SK-N-SH (cell line): ENCODE data around the gene PRKN. TPM values are rescaled to one million over a fixed set of nuclear protein-coding genes. Genes with fewer than 3 reads are reported as not detected.

Experiments used
- CTCF ChIA-PET: fragments of 300-600, 350-600 bp; formaldehyde crosslinking; extraction: SDS; loops from one replicate; lab custom pipeline; 2021; lab: Yijun Ruan, JAX
- POLR2A ChIA-PET: fragments of 350-600 bp; sonication (Branson Sonifier 250); formaldehyde crosslinking; extraction: SDS; loops from one replicate; lab custom pipeline; 2020; ENCODE audit warnings: antibody characterized with exemption, inconsistent platforms; lab: Yijun Ruan, JAX
- DNase-seq: peaks from one replicate; pipeline ENCODE4 v3.0.0; 2012
- H2AFZ ChIP-seq: fragments of 200-600 bp; sonication (generic); 2 replicates; pipeline ENCODE4 v1.8.1; 2016; ENCODE audit warnings: antibody characterized with exemption, mild to moderate bottlenecking, low read depth
- H3F3A ChIP-seq: fragments of 200-600 bp; sonication (generic); replicated peaks from 2 replicates; pipeline ENCODE3; 2016; ENCODE audit warnings: antibody characterized with exemption, mild to moderate bottlenecking; ENCODE audit not compliant: insufficient read depth
- H3K27ac ChIP-seq, 2 experiments: fragments of 200-500 bp in 1 of 2; fragments of 200-600 bp in 1 of 2; sonication (Bioruptor generic) in 1 of 2; sonication (generic), shearing (Covaris generic) in 1 of 2; 2 replicates each; pipeline versions ENCODE4 v1.5.1 to v1.6.1; 2014 to 2016; ENCODE audit warnings: low read depth in 2 of 2, inconsistent platforms in 1 of 2, low read length in 1 of 2, mild to moderate bottlenecking in 1 of 2, mixed read lengths in 1 of 2
- H3K27me3 ChIP-seq: fragments of 200-600 bp; sonication (generic), shearing (Covaris generic); 2 replicates; pipeline ENCODE4 v1.6.1; 2016; ENCODE audit warnings: mixed run types; ENCODE audit not compliant: insufficient read depth
- H3K36me3 ChIP-seq, 2 experiments: fragments of 200-500 bp in 1 of 2; fragments of 200-600 bp in 1 of 2; sonication (Bioruptor generic) in 1 of 2; sonication (generic) in 1 of 2; replicated peaks in 1 of 2; 2 replicates each; pipeline versions ENCODE3 to v1.5.1; 2014 to 2016; ENCODE audit warnings: low read length in 1 of 2, mild to moderate bottlenecking in 1 of 2; ENCODE audit not compliant: insufficient read depth in 2 of 2, control insufficient read depth in 1 of 2
- H3K4me1 ChIP-seq, 2 experiments: fragments of 200-500 bp in 1 of 2; fragments of 200-600 bp in 1 of 2; sonication (Bioruptor generic) in 1 of 2; sonication (generic), shearing (Covaris generic) in 1 of 2; 2 replicates each; pipeline versions ENCODE4 v1.5.1 to v1.6.1; 2014 to 2016; ENCODE audit warnings: low read depth in 1 of 2, low read length in 1 of 2, mixed run types in 1 of 2; ENCODE audit not compliant: insufficient read depth in 2 of 2, control insufficient read depth in 1 of 2
- H3K4me2 ChIP-seq: fragments of 200-600 bp; sonication (generic), shearing (Covaris generic); 2 replicates; pipeline ENCODE4 v1.6.1; 2017; ENCODE audit warnings: mixed run types
- H3K4me3 ChIP-seq, 2 experiments: fragments of 200-500 bp in 1 of 2; fragments of 200-600 bp in 1 of 2; sonication (Bioruptor generic) in 1 of 2; sonication (generic), shearing (Covaris generic) in 1 of 2; 2 replicates each; pipeline versions ENCODE4 v1.5.1 to v1.8.1; 2014 to 2016; ENCODE audit warnings: low read depth in 2 of 2, inconsistent platforms in 1 of 2, low read length in 1 of 2, mild to moderate bottlenecking in 1 of 2, mixed read lengths in 1 of 2, moderate library complexity in 1 of 2
- H3K79me2 ChIP-seq: fragments of 200-600 bp; sonication (generic); 2 replicates; pipeline ENCODE4 v1.8.1; 2017; ENCODE audit warnings: mild to moderate bottlenecking; ENCODE audit not compliant: insufficient read depth
- H3K9ac ChIP-seq: fragments of 200-600 bp; sonication (generic); 2 replicates; pipeline ENCODE4 v1.6.1; 2017; ENCODE audit warnings: mixed run types
- H3K9me2 ChIP-seq: fragments of 200-600 bp; sonication (generic); 2 replicates; pipeline ENCODE4 v1.6.1; 2017; ENCODE audit warnings: mixed run types
- H3K9me3 ChIP-seq: fragments of 200-600 bp; sonication (generic); 2 replicates; pipeline ENCODE4 v1.6.1; 2017; ENCODE audit warnings: mixed run types, mild to moderate bottlenecking, moderate library complexity
- H4K20me1 ChIP-seq: fragments of 200-600 bp; sonication (generic); 2 replicates; pipeline ENCODE4 v1.6.1; 2017; ENCODE audit warnings: mild to moderate bottlenecking, mixed run types; ENCODE audit not compliant: insufficient read depth
- EP300 ChIP-seq, 2 experiments: IDR thresholded peaks; 2 replicates each; pipeline versions ENCODE4 v1.4.0 to v1.6.1; 2012; ENCODE audit warnings: borderline replicate concordance in 1 of 2, low read depth in 1 of 2, low read length in 1 of 2
- GATA2 ChIP-seq: sonication (generic); formaldehyde crosslinking; IDR thresholded peaks from 2 replicates; pipeline ENCODE4 v1.5.0; 2020; ENCODE audit warnings: mild to moderate bottlenecking, missing genetic modification reagents
- MXI1 ChIP-seq: IDR thresholded peaks from 2 replicates; pipeline ENCODE4 v1.6.1; 2012; ENCODE audit warnings: mild to moderate bottlenecking, low read depth, low read length, improper control_type of control experiment
- NRF1 ChIP-seq: IDR thresholded peaks from 2 replicates; pipeline ENCODE4 v1.6.1; 2012; ENCODE audit warnings: low read depth, mild to moderate bottlenecking, low read length
- RFX5 ChIP-seq: IDR thresholded peaks from 2 replicates; pipeline ENCODE4 v1.6.1; 2012; ENCODE audit warnings: mild to moderate bottlenecking, improper control_type of control experiment, low read length
- SIN3A ChIP-seq: IDR thresholded peaks from 2 replicates; pipeline ENCODE4 v1.6.1; 2012; ENCODE audit warnings: low read depth, mild to moderate bottlenecking, low read length, moderate library complexity, borderline replicate concordance
- TEAD4 ChIP-seq: IDR thresholded peaks from 2 replicates; pipeline ENCODE4 v1.4.0; 2012; ENCODE audit warnings: mild to moderate bottlenecking, borderline replicate concordance; ENCODE audit not compliant: insufficient read depth
- WGBS: methylation state at CpG from one replicate; pipeline ENCODE4 v1.1.6; 2017; ENCODE audit warnings: low lambda C conversion rate; 5-methylcytosine and 5-hydroxymethylcytosine counted together
- polyA plus RNA-seq, 3 experiments: library from polyadenylated mRNA; depleted of rRNA; stranded (reverse); fragments of >200 nt; gene quantifications; 2 replicates each; pipeline ENCODE4 v1.2.3, GENCODE V29; 2012
- TF ChIP-seq, protein P1 (sequence below): fragments of 150-350 bp; IDR thresholded peaks from 2 replicates; pipeline ENCODE4 v1.6.1; 2016; ENCODE audit warnings: mild to moderate bottlenecking, low read depth, low read length

Gene PRKN
- polyA plus RNA-seq, 1 of the 3 experiments (the other 2 are of a cell fraction) = 0.76 TPM

DNA sequence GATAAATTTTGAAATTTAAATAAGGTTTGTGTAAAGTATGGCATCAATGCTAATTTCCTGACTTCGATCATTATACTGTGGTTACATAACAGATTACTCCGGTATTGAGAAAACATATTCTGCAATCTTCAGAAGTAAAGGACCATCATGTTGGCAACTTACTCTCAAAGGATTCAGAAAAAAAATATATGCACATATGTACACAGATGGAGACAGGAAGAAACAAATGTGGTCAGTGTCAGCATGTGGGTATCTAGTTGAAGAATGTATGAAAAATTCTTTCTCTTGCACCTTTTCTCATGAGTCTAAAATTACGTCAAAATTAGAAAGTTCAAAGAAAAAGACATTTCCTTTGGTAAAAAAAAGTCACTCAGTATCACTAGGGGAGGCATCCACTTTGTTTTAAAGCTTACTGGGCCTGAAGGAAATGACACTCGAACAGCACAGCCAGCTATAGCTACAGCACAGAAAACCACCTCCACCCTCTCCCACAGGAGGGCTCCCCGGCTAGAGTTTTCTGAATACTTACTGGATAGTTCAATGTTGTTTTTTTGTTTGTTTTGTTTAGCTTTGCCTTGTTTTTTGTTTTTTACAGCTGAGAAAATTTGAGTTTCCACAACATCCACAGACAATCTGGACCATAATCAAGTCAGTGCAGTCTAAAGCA, 1136.5 kb downstream of the PRKN start:
- ChIA-PET POLR2A (no interaction called here), CTCF (interaction anchor here (1.0 kb wide), 1 partner anchor 9 kb away, joined by 4 read pairs; no protein-coding TSS in a partner anchor)
- no peaks in the 10 kb centered on the region for H4K20me1 ChIP-seq
- H3K9me3 ChIP-seq = no peaks in the 10 kb centered on the region
- H3K27ac ChIP-seq = no peak overlapping the region
- H3K79me2 ChIP-seq = no peaks in the 10 kb centered on the region
- 58% methylated on average over 5 of the region's 5 CpGs for WGBS
- no peaks in the 10 kb centered on the region for H3K4me1 ChIP-seq
- no peaks in the 10 kb centered on the region for H3K27me3 ChIP-seq
- TF ChIP-seq NRF1 = no peak
- no peak for DNase-seq
- no peak overlapping the region for H3K4me2 ChIP-seq
- no peaks in the 10 kb centered on the region for H3K36me3 ChIP-seq
- no peak overlapping the region for H3K4me3 ChIP-seq
- H3K9ac ChIP-seq = no peak overlapping the region
- H3F3A ChIP-seq = no peaks in the 10 kb centered on the region
- H3K9me2 ChIP-seq = 0 out of 2 replicates have a peak, but pooled peaks cover 3% of the 10 kb centered on the region
- no peak overlapping the region for H2AFZ ChIP-seq

DNA sequence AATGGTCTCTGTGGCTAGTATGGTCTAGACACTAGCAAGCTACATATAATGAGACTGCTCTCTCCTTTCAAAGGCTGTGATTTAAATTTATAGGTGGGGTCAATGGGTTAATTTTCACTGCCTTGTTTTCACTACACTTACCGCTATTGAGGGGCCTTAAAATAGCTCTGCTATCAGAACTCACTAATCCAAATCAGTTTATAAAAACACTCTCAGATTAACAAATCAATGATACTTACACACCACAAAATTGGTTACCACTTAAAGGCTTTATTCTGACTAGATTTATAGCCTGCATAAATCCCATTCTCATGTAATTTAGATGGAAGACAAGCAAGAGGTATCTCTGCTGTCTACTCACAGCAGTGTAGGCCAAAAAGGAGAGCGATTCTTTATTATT, 1140.7 kb downstream of the PRKN start:
- TF ChIP-seq RFX5 = no peak
- TF ChIP-seq, protein P1, sequence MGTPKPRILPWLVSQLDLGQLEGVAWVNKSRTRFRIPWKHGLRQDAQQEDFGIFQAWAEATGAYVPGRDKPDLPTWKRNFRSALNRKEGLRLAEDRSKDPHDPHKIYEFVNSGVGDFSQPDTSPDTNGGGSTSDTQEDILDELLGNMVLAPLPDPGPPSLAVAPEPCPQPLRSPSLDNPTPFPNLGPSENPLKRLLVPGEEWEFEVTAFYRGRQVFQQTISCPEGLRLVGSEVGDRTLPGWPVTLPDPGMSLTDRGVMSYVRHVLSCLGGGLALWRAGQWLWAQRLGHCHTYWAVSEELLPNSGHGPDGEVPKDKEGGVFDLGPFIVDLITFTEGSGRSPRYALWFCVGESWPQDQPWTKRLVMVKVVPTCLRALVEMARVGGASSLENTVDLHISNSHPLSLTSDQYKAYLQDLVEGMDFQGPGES = no peak
- no peak for TF ChIP-seq EP300 (IDR thresholded peaks at IDR 0.05; ENCODE audit: borderline replicate concordance in 1 of 2, low read depth in 1 of 2, low read length in 1 of 2)
- TF ChIP-seq MXI1 = no peak
- TF ChIP-seq GATA2 (CRISPR knock-in tag) = no peak
- no peak for TF ChIP-seq TEAD4
- no peak for TF ChIP-seq SIN3A
- TF ChIP-seq, all 33 proteins: peak for 0
- H3K4me3 ChIP-seq = no peak overlapping the region
- H3K9me2 ChIP-seq = 0 out of 2 replicates have a peak, but pooled peaks cover 3% of the 10 kb centered on the region
- WGBS = 69% methylated on average over 2 of the region's 2 CpGs
- no peak overlapping the region for H3K27ac ChIP-seq
- no peaks in the 10 kb centered on the region for H3K9me3 ChIP-seq
- H3K79me2 ChIP-seq = no peaks in the 10 kb centered on the region
- H3K4me2 ChIP-seq = no peak overlapping the region
- CTCF ChIA-PET = interaction anchor here (0.6 to 1.9 kb wide), 3 partner anchors 11 to 1873 kb away, joined by 3 to 6 read pairs (median 6); no protein-coding TSS in a partner anchor
- no peak for DNase-seq
- no peaks in the 10 kb centered on the region for H3K36me3 ChIP-seq
- POLR2A ChIA-PET = no interaction called here
- H4K20me1 ChIP-seq = no peaks in the 10 kb centered on the region
- no peaks in the 10 kb centered on the region for H3K27me3 ChIP-seq
- no peak overlapping the region for H2AFZ ChIP-seq
- H3K9ac ChIP-seq = no peak overlapping the region
- peaks cover 0 to 5% of the 10 kb centered on the region in 2 experiments; a peak in 2 of 4 replicates for H3K4me1 ChIP-seq
- no peaks in the 10 kb centered on the region for H3F3A ChIP-seq
